KMS-11 (cell line): ENCODE measurements around the gene NRXN3.

ENCODE experiments used
- H2AFZ ChIP-seq: fragments of 200-600 bp; sonication (generic); 2 replicates; pipeline ENCODE4 v1.6.1; 2016; ENCODE audit warnings: antibody characterized with exemption, mixed run types, low read depth
- H3K27ac ChIP-seq: fragments of 200-600 bp; sonication (generic); 2 replicates; pipeline ENCODE4 v1.6.1; 2016; ENCODE audit warnings: mild to moderate bottlenecking, mixed run types
- H3K27me3 ChIP-seq: fragments of 200-600 bp; sonication (generic); 2 replicates; pipeline ENCODE4 v1.6.1; 2017; ENCODE audit warnings: mild to moderate bottlenecking, low read depth, mixed run types, moderate library complexity; ENCODE audit not compliant: insufficient read depth
- H3K36me3 ChIP-seq: fragments of 200-600 bp; sonication (generic); 2 replicates; pipeline ENCODE4 v1.6.1; 2017; ENCODE audit warnings: mild to moderate bottlenecking, mixed run types; ENCODE audit not compliant: insufficient read depth
- H3K4me1 ChIP-seq: fragments of 200-600 bp; sonication (generic); 2 replicates; pipeline ENCODE4 v1.6.1; 2016; ENCODE audit warnings: mild to moderate bottlenecking, low read depth, mixed run types; ENCODE audit not compliant: poor library complexity, severe bottlenecking
- H3K4me2 ChIP-seq: fragments of 200-600 bp; sonication (generic); 2 replicates; pipeline ENCODE4 v1.7.0; 2016; ENCODE audit warnings: mild to moderate bottlenecking, mixed run types
- H3K4me3 ChIP-seq: fragments of 200-600 bp; sonication (generic); IDR thresholded peaks from 2 replicates; pipeline ENCODE4 v1.6.1; 2017; ENCODE audit warnings: low read depth, low read length, mixed read lengths; ENCODE audit not compliant: insufficient read depth
- H3K79me2 ChIP-seq: fragments of 200-600 bp; sonication (generic); 2 replicates; pipeline ENCODE4 v1.6.1; 2016; ENCODE audit warnings: low read depth, mixed run types; ENCODE audit not compliant: insufficient read depth
- H3K9ac ChIP-seq: fragments of 200-600 bp; sonication (generic); 2 replicates; pipeline ENCODE4 v1.6.1; 2016; ENCODE audit warnings: mild to moderate bottlenecking, mixed run types
- H4K20me1 ChIP-seq: fragments of 200-600 bp; sonication (generic); 2 replicates; pipeline ENCODE4 v1.6.1; 2016; ENCODE audit warnings: mild to moderate bottlenecking, mixed run types; ENCODE audit not compliant: insufficient read depth
- CTCF ChIP-seq: fragments of 200-600 bp; sonication (generic); conservative IDR thresholded peaks from 2 replicates; pipeline ENCODE4 v1.6.1; 2017; ENCODE audit warnings: low read depth, mild to moderate bottlenecking, antibody characterized with exemption, low read length, moderate library complexity, mixed read lengths

Gene NRXN3

GRCh38 chr14:79426103-79426755, 1256.1 kb downstream of the NRXN3 start:
- TF ChIP-seq CTCF = no peak
- H4K20me1 ChIP-seq = no peaks in the 10 kb centered on the region
- no peaks in the 10 kb centered on the region for H3K36me3 ChIP-seq
- H3K4me1 ChIP-seq = no peaks in the 10 kb centered on the region
- no peak overlapping the region for H2AFZ ChIP-seq
- no peak overlapping the region for H3K27ac ChIP-seq
- H3K4me3 ChIP-seq = no peak overlapping the region
- H3K9ac ChIP-seq = no peak overlapping the region
- H3K4me2 ChIP-seq = no peak overlapping the region
- H3K27me3 ChIP-seq = no peaks in the 10 kb centered on the region
- no peaks in the 10 kb centered on the region for H3K79me2 ChIP-seq

- no peaks in the 10 kb centered on the region for H3K79me2 ChIP-seq
- H3K9ac ChIP-seq = no peak overlapping the region
- no peak overlapping the region for H3K4me2 ChIP-seq
- no peaks in the 10 kb centered on the region for H3K27me3 ChIP-seq
- no peaks in the 10 kb centered on the region for H4K20me1 ChIP-seq
- H3K4me3 ChIP-seq = no peak overlapping the region
- TF ChIP-seq CTCF = no peak
- H2AFZ ChIP-seq = no peak overlapping the region
- H3K27ac ChIP-seq = no peak overlapping the region
- no peaks in the 10 kb centered on the region for H3K4me1 ChIP-seq
- H3K36me3 ChIP-seq = no peaks in the 10 kb centered on the region
These were observed 1262.5 kb downstream of the NRXN3 start for GRCh38 chr14:79432640-79433039.

- H3K9ac ChIP-seq = no peak overlapping the region
- no peak overlapping the region for H3K4me3 ChIP-seq
- TF ChIP-seq CTCF = no peak
- H3K36me3 ChIP-seq = no peaks in the 10 kb centered on the region
- no peak overlapping the region for H3K4me2 ChIP-seq
- no peak overlapping the region for H3K27ac ChIP-seq
- H3K27me3 ChIP-seq = no peaks in the 10 kb centered on the region
- H3K79me2 ChIP-seq = no peaks in the 10 kb centered on the region
- H4K20me1 ChIP-seq = no peaks in the 10 kb centered on the region
- H3K4me1 ChIP-seq = no peaks in the 10 kb centered on the region
- H2AFZ ChIP-seq = no peak overlapping the region
These were observed 1266.2 kb downstream of the NRXN3 start for GRCh38 chr14:79436335-79436734.

GRCh38 chr14:79437951-79438350, 1267.8 kb downstream of the NRXN3 start:
- Histone ChIP-seq H3K27ac (no peak overlapping the region), H3K9ac (no peak overlapping the region), H3K4me1 (no peaks in the 10 kb centered on the region), H3K27me3 (no peaks in the 10 kb centered on the region), H3K79me2 (no peaks in the 10 kb centered on the region), H3K36me3 (no peaks in the 10 kb centered on the region), H2AFZ (no peak overlapping the region), H4K20me1 (no peaks in the 10 kb centered on the region), H3K4me3 (no peak overlapping the region), H3K4me2 (no peak overlapping the region)
- no peak for TF ChIP-seq CTCF
